ENCODE results near the gene S100A7A.
"Not testable (repeated sequence)": the region's sequence is repeated elsewhere in the genome, so short reads cannot be mapped to it uniquely, and the experiment has no call there.

S100A7A gene

GRCh38 chr1:153395776-153396175, 20.5 kb upstream of the S100A7A start:
- DNase-seq = no peak

- no peak for DNase-seq
These were observed 19.9 kb upstream of the S100A7A start for GRCh38 chr1:153396461-153396860.

DNA sequence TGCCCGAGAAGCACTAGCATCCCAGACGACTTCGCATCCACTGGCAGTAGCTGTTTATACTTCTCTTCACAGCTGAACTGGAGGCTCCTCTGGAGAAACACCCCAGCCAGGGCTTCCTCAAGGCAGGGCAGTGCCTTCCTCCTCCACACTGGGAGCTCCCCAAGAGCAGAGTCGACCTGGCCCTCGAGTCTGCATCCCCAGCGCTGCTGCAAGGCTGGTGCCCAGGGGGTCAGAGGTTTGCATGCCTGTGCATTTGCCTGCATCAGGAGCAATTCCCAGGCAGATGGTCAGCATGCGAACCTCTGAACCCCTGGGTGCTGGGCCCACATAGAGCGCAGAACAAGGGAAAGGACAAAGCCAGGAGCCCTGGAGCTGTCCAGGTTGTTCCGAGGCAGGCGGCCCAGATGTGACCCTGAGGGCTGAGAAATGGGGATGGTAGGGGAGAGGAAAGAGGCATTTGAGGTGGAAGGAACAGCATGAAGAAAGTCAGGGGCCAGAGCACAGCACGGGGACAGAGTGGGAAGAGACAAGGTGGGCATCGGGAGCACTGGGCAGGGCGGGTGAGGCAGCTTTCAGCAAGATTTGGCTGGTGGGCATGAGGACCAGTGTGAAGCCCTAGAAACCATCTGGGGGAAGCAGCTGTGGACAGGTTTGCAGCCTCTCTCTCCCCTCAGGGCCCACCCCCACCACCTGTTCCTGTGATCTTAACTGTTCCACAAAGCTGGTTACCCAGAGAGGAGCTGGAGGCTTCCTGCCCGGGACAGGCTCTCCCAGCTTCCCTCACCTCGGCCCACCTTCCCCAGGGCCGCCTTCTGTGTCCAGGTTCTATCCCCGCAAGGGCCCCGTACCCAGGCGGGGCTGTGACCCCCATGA, 19.0 kb upstream of the S100A7A start:
- no peak for DNase-seq

GRCh38 chr1:153397924-153398651, 18.2 kb upstream of the S100A7A start:
- no peak for DNase-seq

DNA sequence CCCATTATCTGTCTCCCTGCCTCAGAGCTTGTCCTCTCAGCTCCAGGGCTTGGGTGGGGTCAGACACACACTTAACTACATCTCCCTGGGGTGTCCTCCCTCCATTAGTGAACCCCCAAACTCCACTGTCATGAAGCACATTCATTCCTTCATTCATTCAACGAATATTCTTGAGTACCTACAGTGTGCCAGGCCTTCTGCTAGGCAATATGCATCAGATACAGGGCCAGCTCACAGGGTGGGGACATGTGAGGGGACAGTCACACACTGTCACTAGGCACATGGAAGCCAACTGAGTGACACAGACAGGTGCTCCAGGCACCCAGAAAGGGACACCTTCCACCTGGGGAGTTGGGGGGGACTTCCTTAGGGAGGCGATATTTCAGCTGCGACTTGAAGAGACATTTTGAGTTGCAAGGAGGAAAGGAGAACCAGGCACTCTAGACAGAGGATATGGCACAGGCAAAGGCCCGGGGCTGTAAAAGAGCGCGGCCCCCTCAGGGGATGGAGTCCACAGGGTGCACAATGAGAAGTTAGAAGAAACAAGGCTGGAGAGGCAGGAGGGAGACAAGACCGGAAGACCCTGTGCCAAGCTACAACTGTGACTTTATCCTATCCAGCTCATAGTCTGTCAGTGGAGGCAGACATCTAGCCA, 16.8 kb upstream of the S100A7A start:
- DNase-seq = no peak

GRCh38 chr1:153400244-153400643, 16.1 kb upstream of the S100A7A start:
- DNase-seq = no peak

- DNase-seq = no peak
These were observed 14.9 kb upstream of the S100A7A start for GRCh38 chr1:153401461-153401860.

GRCh38 chr1:153402226-153402625, 14.1 kb upstream of the S100A7A start:
- no peak for DNase-seq

- no peak for DNase-seq
These were observed 12.8 kb upstream of the S100A7A start for GRCh38 chr1:153403421-153404085.

DNA sequence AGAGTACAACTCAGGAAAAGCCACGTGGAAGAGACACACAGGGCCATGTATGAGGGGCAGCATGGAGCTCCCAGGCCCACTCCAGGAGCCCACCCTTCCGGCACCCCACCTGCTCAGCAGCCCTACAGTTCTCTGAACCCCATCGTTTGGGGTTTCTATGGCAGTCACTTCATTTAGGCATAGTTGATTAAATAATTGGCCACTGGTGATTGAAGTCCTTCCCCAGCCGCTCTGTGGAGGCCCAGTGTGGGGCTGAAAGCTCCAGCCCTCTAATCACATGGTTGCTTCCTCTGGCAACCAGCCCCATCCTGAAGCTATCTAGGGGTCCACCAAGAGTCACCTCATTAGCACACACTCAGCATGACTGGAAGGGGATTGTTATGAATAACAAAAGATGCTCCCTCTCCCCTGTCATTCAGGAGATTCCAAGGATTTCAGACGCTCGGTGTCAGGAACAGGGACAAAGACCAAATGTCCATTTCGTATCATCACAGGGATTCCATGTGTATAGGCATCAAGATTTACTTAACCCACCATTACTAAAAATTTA, 12.2 kb upstream of the S100A7A start:
- DNase-seq = no peak

DNA sequence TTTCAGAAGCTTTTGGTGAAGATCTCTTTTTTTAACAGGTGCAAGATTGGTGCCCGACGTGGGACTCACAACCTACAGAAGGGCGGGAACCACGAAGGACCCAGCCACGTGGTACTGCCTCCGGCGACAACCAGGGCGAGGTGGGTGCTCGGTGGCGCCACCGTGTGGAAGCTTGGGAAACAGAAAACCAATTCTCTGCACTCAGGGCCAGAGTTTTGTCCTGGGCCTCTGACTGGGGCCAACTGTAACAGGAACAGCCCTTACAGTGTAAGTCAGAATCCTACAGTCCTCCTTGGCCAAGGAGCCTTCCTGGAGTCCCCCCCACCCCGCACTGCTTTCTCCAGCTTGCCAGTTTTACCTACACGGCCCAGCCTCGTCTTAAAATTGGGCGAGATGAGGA, 11.6 kb upstream of the S100A7A start:
- DNase-seq = peak; percentile 38

DNA sequence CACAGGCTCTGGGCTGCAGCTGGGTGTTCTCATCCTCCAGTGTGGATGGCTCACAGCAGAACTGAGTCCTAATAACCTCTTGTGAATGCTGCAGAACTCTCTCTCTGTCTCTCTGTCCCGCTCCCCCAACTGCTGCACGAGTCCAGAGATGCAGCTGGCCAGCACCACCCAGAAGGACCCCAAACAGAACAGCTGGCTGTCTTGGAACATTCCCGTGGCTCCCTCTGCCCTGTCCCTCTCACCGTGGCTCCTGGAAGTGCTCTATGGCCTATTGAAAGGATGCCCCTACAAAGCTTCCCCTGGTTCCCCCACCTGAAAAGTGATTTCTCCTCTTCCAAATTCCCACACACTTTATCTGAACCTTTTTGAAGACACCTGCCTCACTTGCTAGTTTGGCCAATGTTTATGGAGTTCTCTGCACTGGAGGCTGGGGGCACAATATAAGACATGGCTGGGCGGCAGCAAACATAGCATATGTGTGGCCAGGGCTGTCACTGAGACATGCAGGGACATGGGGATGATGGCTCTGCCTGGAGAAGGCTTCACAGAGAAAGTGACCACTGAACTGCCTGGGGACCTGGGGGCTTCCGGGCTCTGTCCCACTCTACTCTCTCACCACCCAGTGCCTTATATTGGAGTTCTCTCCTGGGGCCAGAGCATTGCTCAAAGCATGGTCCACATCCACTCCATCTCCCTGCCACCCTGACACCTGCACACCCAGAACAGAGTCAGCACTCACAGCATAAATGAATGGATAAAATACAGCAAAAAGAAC, 10.3 kb upstream of the S100A7A start:
- DNase-seq = not testable (repeated sequence)

GRCh38 chr1:153407274-153407673, 9.0 kb upstream of the S100A7A start:
- not testable (repeated sequence) for DNase-seq

DNA sequence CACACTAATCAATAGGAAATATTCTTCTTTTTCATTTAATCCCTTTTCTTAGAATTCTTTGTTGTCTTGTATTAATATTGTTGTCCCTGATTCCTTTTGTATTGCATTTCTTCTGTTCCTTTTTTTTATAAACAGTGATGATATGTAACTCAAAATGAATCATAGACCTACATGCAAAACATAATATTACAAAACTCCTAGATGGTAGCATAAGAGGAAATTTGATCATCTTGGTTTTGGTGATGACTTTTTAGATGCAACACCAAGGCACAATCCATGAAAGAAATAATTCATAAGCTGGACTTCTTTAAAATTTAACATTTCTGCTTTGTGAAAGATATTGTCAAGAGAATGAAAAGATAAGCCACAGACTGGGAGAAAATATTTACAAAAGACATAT, 2.4 kb upstream of the S100A7A start:
- DNase-seq = not testable (repeated sequence)

- DNase-seq = no peak
These were observed 992 bp downstream of the S100A7A start for GRCh38 chr1:153417136-153417888.

DNA sequence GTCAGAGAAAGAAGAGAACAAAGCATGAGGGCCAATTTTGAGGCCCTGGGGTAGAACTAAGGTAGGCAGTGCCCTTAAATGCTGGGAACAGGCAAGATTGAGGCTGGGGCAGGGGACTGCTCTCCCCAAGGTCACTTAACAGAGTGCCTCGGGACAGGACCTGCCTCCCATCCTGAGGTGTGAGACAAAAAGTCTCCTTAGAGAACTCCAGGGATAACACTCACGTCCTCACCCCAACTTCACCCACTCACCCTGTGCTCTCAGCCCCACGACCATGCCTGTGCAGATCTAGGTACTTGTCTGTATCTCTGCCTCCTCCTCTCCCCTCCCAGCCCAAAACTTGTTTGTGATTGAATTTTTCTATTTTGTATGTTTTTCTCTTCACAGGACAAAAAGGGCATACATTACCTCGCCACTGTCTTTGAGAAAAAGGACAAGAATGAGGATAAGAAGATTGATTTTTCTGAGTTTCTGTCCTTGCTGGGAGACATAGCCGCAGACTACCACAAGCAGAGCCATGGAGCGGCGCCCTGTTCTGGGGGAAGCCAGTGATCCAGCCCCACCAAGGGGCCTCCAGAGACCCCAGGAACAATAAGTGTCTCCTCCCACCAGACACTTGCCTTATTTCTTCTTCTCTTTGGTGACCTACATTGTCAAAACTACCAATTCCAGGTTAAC, 2.6 kb downstream of the S100A7A start:
- not testable (repeated sequence) for DNase-seq

GRCh38 chr1:153419436-153419793, 3.1 kb downstream of the S100A7A start:
- DNase-seq = not testable (repeated sequence)

DNA sequence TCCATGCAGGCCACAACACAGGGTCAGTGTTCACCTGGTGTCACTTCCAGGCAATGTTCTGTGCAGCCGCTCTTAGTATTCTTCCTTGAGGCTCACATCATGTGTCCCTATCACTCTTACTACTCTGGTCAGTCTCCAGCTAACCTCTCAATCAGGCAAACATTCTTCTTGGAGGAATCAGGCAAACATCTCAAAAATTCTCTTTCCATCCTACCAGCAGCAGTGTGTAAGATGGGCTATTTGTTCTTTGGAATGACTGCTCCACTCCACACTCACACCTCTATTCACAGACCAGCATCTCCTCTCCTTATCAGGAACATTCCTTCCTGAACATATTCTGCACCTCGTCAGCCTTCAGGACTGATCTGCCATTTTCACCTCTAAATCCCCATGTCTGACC, 4.0 kb downstream of the S100A7A start:
- DNase-seq = no peak

DNA sequence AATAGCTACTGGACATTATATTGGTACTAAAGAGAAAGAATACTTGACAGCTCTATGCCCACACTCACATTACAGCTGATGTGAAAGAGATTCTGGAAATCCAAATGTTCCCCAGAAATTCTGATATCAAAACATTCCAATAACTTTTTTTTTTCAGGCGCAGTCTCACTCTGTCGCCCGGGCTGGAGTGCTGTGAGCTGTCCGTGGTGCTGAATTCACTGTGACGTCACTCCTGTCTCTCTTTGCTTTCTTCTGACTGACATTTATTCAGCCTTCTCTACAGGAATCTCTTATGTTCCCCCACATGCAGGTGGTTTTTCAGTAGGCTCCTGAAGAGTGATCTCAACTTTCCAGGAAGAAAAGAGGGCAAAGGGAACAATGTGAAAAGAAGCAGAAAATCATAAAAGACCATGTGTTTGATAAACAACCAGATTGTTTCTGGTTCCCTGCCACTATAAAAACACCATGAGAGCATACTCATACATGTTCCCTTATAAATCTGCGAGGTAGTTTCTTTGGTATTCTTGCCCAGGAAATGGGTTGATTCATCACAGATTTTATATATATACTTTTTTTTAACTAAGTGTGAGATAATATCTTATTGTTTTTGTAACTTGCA, 6.2 kb downstream of the S100A7A start:
- peak; percentile 41 for DNase-seq

GRCh38 chr1:153426809-153427208, 10.5 kb downstream of the S100A7A start:
- no peak for DNase-seq
